Stimulated activated CD8-positive, alpha-beta memory T cell treated with anti-CD3 and anti-CD28 coated beads, Interleukin-15, amount 100 ng/mL, for 1 hour (primary cell): ENCODE results near the gene CHTF8.

Source experiments
- DNase-seq: peaks from one replicate; pipeline ENCODE4 v3.0.0-alpha.2; 2020; ENCODE audit warnings: low read depth

The CHTF8 gene

DNA sequence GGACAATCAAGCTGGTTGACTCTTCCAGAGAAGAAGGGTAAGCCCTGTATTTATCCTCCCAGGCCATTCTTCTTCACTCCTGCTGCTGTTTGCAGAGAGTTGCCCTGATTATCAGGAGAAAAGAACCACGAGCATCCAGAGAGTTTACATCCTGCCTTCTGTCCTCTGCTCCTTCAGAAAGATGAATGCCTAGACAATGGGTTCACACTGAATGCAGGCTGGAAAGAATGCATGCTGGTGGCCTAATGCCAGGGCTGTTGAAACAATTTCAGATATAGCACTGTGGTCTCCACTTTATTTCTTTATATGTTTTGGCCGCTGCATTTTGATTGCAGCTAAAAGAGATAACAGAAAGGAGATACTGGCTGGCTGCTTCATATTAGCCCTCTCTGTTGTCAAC lies 48.1 kb downstream of the CHTF8 start:
- DNase-seq: no peak

DNA sequence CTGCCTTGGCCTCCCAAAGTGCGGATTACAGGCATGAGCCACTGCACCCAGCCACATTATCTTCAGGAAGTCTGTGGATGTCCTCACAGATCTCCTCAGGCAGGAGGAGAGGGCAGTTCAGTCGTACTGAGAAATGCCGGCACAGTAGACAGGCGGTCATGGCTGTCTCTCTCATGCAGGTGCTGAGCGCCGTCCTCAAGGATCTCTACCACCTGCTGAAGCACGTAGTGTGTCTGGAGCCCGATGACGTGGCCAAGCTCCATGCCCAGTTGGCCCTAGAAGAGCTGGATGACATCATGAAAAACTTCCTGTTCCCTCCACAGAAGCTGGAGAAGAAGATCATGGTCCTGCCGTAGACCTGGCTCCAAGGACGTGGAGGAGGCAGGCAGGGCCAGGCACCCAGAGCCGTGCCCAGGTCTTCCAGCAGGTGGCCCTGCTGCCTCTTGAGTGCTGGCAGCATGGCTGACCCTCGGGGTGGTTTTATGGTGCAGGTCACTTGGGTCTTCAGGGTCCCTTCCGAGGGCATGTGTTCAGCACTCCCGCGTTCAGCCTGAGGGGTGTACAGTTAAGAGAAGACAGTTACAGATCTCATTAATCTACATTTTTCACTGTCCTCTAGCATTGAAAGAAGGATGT lies 49.0 kb downstream of the CHTF8 start:
- no peak for DNase-seq

DNA sequence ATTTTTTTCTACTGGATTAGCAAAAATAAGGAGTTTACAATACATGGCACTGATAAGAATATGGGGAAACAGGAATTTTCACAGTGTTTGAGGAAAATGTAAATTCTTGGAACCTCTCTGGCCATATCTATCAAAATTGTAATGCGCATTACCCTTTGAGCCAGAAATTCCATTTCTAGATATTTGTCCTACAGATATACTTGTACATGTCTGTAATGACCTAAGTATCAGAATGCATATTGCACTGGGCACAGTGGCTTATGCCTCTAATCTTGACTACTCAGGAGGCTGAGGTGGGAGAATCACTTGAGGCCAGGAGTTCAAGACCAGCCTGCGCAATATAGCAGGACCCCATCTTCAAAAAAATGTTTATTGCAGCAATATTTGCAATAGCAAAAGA lies 52.7 kb downstream of the CHTF8 start:
- DNase-seq: no peak

DNA sequence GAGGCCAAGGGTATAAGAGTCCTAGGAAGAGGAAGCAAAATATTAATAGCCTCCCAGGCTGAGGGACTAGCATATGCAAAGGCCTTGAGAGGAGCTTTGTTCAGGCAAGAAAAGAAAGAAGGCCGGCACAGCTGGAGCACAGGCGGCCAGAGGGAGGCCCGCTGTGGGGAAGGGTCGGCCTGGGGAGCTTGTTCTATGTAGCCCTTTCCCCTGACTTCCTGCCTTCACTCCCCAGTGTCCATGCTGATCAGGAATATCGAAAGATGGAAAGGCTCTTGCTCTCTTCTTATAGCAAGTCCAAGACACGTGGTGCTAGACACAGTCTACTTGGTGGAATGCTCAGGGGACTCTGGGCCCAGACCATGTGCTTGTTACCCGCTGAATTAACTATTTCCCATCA lies 54.3 kb downstream of the CHTF8 start:
- DNase-seq: no peak

DNA sequence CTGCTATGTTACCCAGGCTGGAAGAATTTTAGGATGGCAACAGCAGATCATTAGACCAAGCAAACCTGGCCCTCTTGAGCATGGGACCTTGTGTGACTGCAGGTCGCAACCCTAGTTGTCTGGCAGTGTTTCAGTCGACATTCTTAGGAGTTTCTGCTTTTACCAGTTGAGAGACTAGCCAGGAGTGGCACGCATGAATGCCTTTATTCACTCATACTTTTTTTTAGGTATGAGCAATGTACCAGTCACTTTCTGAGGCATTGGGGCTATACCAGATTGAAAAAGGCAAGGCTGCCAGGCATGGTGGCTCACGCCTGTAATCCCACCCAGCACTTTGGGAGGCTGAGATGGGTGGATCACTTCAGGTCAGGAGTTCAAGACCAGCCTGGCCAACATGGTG lies 55.1 kb downstream of the CHTF8 start:
- DNase-seq: no peak

DNA sequence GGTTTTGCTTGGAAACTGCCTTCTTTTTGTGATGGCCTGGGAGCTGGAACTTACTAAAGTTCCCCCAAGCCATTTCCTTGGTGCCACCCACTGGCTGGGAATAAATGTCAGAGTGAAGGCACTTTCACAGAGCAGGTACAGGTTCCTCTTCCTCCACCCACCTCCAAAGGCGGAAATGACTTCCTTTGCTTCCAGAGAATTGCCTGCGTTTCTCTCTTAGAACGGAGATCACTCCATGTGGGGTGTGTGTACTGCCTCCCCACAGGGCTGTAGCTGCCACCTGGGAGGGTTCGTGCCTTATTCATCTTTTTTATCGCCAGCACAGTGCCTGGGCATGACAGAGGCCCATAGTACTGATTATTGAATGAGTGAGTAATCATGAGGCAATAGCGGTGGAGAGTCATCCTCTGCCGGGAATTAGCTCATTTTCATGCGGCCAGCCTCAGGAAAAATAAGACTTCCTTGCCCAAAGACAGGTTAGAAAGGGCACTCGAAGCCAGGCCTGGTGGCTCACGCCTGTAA lies 59.1 kb downstream of the CHTF8 start:
- no peak for DNase-seq

DNA sequence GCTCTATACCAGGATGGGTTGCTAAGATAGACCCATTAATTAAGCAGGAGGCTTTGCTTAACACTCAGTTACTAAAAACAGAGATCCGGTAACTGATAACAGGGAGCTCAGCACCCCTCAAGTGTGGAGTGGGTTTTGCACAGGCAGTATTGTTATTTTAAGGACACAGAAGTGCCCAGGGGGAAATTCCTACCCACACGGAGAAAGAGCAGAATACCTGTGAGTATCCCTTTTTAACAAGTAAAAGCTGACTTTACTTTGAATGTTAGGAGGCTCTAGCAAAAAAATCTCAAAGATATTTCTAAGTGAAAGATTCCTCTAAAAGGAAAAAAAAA lies 59.8 kb downstream of the CHTF8 start:
- DNase-seq: no peak

DNA sequence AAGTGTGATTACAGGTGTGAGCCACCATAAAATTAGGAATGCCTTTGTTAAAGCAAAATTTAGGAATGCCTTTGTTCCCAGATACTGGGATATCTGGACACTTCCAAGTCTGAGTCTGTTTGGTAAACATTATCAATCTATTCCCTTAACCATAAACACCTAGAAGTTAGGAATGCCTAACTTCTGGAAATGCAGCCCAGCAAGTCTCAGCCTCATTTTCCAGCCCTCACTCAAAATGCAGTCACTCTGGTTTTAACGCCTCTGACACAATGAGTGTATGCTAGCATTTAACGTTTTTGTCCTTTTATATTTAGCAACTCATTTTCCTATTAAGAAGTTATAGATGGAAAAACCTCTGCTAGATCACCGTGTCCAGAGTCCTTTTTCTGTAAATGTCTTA lies 61.4 kb downstream of the CHTF8 start:
- no peak for DNase-seq

DNA sequence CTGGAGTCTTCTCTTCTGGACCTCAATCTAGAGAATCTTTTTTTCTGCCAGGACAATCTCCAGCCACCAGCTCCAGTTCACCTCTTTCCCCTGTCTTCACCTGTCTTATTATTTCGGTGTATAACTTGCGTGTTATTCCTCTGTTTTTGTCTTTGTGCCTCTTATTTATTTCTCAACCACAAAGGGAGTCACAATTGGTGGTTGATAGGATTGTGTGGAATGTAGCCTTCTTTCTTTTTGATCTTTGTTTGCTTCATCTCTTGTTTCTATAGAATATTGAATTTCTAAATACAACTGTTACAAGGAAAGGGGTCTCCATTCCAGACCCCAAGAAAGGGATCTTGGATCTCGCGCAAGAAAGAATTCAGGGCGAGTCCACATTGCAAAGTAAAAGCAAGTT lies 62.9 kb downstream of the CHTF8 start:
- DNase-seq: no peak
